Astrocyte of the cerebellum (primary cell): ENCODE data around the gene ATP5F1D.

Experiments
- DNase-seq: peaks from one replicate; pipeline ENCODE4 v3.0.0-alpha.2; 2011; ENCODE audit warnings: low read depth
- H3K4me3 ChIP-seq: 2 replicates; pipeline ENCODE4 v1.5.1; 2011; ENCODE audit warnings: mild to moderate bottlenecking, low read depth, low read length, moderate library complexity
- CTCF ChIP-seq: IDR thresholded peaks from 2 replicates; pipeline ENCODE4 v1.5.1; 2012; ENCODE audit warnings: low read length, low read depth, moderate library complexity, mild to moderate bottlenecking; ENCODE audit errors: missing control alignments
- in situ Hi-C: cut with HindIII; loops from 2 replicates; pipeline ENCODE4 v1.10.0; 2017; ENCODE audit warnings: low sequenced_read_pairs

The ATP5F1D gene

GRCh38 chr19:1235625-1236538 is 5.7 kb upstream of the ATP5F1D start:
- peak; percentile 3 for TF ChIP-seq CTCF
- in situ Hi-C loops: no loop called here
- no peak for DNase-seq
- peak overlapping the region; percentile 60 for H3K4me3 ChIP-seq

GRCh38 chr19:1236576-1236975 is 5.0 kb upstream of the ATP5F1D start:
- peak overlapping the region; percentile 60 for H3K4me3 ChIP-seq
- no peak for TF ChIP-seq CTCF
- no peak for DNase-seq
- in situ Hi-C loops: no loop called here

GRCh38 chr19:1237027-1237659 is 4.4 kb upstream of the ATP5F1D start:
- in situ Hi-C loops: no loop called here
- no peak for TF ChIP-seq CTCF
- peak overlapping the region; percentile 60 for H3K4me3 ChIP-seq
- no peak for DNase-seq

- in situ Hi-C loops: no loop called here
- DNase-seq: no peak
- TF ChIP-seq CTCF: no peak
These were observed 3.7 kb upstream of the ATP5F1D start, which contains the start of gene CBARP for GRCh38 chr19:1237754-1238368. CBARP (minus strand) TSS chr19:1238005; CDS start chr19:1236100, 1,905 bp downstream.

GRCh38 chr19:1238369-1239303 is 2.9 kb upstream of the ATP5F1D start:
- in situ Hi-C loops: no loop called here
- no peak for TF ChIP-seq CTCF
- DNase-seq: no peak
- H3K4me3 ChIP-seq: peak overlapping the region; percentile 33

More at GRCh38 chr19:1237754-1238368, 3.7 kb upstream of the ATP5F1D start, which contains the start of gene CBARP:
- peak within 1 kb of the TSS; percentile 60 for H3K4me3 ChIP-seq
